Astrocyte of the cerebellum (primary cell): ENCODE results near the gene HYAL2.

ENCODE experiments used
- DNase-seq: peaks from one replicate; pipeline ENCODE4 v3.0.0-alpha.2; 2011; ENCODE audit warnings: low read depth
- H3K4me3 ChIP-seq: 2 replicates; pipeline ENCODE4 v1.5.1; 2011; ENCODE audit warnings: mild to moderate bottlenecking, low read depth, low read length, moderate library complexity
- CTCF ChIP-seq: IDR thresholded peaks from 2 replicates; pipeline ENCODE4 v1.5.1; 2012; ENCODE audit warnings: low read length, low read depth, moderate library complexity, mild to moderate bottlenecking; ENCODE audit errors: missing control alignments
- in situ Hi-C: cut with HindIII; loops from 2 replicates; pipeline ENCODE4 v1.10.0; 2017; ENCODE audit warnings: low sequenced_read_pairs

The HYAL2 gene

GRCh38 chr3:50295553-50296431 is 26.8 kb downstream of the HYAL2 start:
- H3K4me3 ChIP-seq, result no peak overlapping the region
- in situ Hi-C loops, result no loop called here
- no peak for DNase-seq
- TF ChIP-seq CTCF, result no peak

- no peak for TF ChIP-seq CTCF
- in situ Hi-C loops, result no loop called here
- DNase-seq, result no peak
- no peak overlapping the region for H3K4me3 ChIP-seq
These were observed 27.8 kb downstream of the HYAL2 start for GRCh38 chr3:50294492-50295403.

- DNase-seq, result no peak
- TF ChIP-seq CTCF, result no peak
- in situ Hi-C loops, result no loop called here
- no peak overlapping the region for H3K4me3 ChIP-seq
These were observed 28.5 kb downstream of the HYAL2 start for GRCh38 chr3:50294089-50294488.

GRCh38 chr3:50293079-50293801 is 29.3 kb downstream of the HYAL2 start:
- H3K4me3 ChIP-seq, result no peak overlapping the region
- TF ChIP-seq CTCF, result no peak
- in situ Hi-C loops, result no loop called here
- DNase-seq, result no peak

- TF ChIP-seq CTCF, result no peak
- peak; percentile 95 for DNase-seq
- in situ Hi-C loops, result no loop called here
- peak within 1 kb of the TSS; percentile 83 for H3K4me3 ChIP-seq
These were observed 30.1 kb downstream of the HYAL2 start, which contains the start of gene IFRD2 for GRCh38 chr3:50292159-50293078. IFRD2 (minus strand) TSS chr3:50292429; CDS start chr3:50292274, 155 bp downstream.
